GM12878 (cell line): ENCODE results near the gene ZBTB4.

Experiments used
- ELK1 ChIP-seq: IDR thresholded peaks from 2 replicates; pipeline ENCODE4 v1.6.1; 2012; ENCODE audit warnings: low read depth, low read length, improper control_type of control experiment
- NFIC ChIP-seq: IDR thresholded peaks from 2 replicates; pipeline ENCODE4 v1.6.1; 2012; ENCODE audit warnings: low read depth, mild to moderate bottlenecking, inconsistent platforms, low read length, moderate library complexity

DNA sequence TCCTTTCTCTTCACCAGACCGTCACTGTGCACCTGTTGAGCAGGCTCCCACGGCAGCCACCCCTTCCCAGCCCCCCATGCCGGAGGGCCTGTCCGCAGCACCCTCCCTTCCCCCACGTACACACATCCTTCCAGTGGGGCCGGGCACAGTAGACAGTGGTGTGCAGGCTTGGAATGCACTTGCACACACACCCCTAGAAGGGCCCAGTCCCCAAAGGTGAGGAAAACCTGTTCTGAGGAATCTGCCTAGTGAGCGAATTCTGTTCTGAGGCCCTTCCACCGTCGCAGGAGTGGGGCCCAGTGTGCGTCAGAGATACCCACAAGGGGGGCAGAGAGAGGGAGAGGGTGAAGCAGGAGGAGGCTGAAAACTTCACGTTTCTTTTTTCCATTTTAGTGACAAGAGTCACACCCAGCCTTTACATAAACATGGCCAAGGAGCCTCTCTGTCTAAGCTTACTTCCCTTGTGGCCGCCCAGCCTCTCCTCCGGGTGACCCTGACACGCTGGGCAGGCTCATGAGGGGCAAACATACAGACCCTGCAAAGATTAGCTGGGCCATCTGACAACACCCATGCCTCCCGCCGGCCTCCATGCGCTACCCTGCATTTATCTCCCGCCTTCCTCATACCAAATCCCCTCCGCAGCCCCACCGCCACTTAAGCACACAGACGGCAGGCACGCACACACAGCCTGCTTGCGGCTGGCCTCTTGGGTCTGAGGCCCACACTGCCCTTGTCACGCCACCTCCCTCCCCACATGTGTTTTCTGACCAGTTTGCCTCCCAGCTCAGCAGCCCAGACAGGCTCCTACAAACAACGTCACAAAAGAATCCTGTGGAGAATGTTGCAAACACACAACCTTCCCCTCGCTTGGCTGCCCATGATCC, 1.8 kb downstream of the ZBTB4 start:
- TF ChIP-seq ELK1 (no peak), NFIC (no peak)
